HCEC 1CT (cell line): ENCODE results near the gene RBBP8.

ENCODE experiments used
- DNase-seq: peaks from one replicate; pipeline ENCODE4 v3.0.0-alpha.2; 2017

Gene RBBP8

GRCh38 chr18:23003289-23003688, 70.2 kb downstream of the RBBP8 start:
- DNase-seq, result no peak

- no peak for DNase-seq
These were observed 79.1 kb downstream of the RBBP8 start for GRCh38 chr18:23012249-23012648.

- DNase-seq, result no peak
These were observed 87.6 kb downstream of the RBBP8 start for GRCh38 chr18:23020555-23021294.

GRCh38 chr18:23021623-23022022, 88.5 kb downstream of the RBBP8 start:
- DNase-seq, result no peak

GRCh38 chr18:23032030-23032582, 99.0 kb downstream of the RBBP8 start:
- DNase-seq, result peak; percentile 95

- no peak for DNase-seq
These were observed 99.9 kb downstream of the RBBP8 start for GRCh38 chr18:23033056-23033455.

- DNase-seq, result no peak
These were observed 103.6 kb downstream of the RBBP8 start for GRCh38 chr18:23036660-23037201.

- DNase-seq, result no peak
These were observed 104.5 kb downstream of the RBBP8 start for GRCh38 chr18:23037646-23038045.

GRCh38 chr18:23038712-23039111, 105.6 kb downstream of the RBBP8 start:
- peak; percentile 14 for DNase-seq

GRCh38 chr18:23042133-23042532, 109.0 kb downstream of the RBBP8 start:
- no peak for DNase-seq

GRCh38 chr18:23043803-23044376, 110.8 kb downstream of the RBBP8 start:
- DNase-seq, result no peak

- DNase-seq, result no peak
These were observed 116.7 kb downstream of the RBBP8 start for GRCh38 chr18:23049698-23050373.

- peak; percentile 53 for DNase-seq
These were observed 120.8 kb downstream of the RBBP8 start for GRCh38 chr18:23053776-23054457.

GRCh38 chr18:23054553-23054952, 121.4 kb downstream of the RBBP8 start:
- no peak for DNase-seq

GRCh38 chr18:23056315-23056714, 123.2 kb downstream of the RBBP8 start:
- no peak for DNase-seq

- no peak for DNase-seq
These were observed 124.0 kb downstream of the RBBP8 start for GRCh38 chr18:23057096-23057495.

- DNase-seq, result no peak
These were observed 125.8 kb downstream of the RBBP8 start for GRCh38 chr18:23058746-23059415.

- peak; percentile 38 for DNase-seq
These were observed 126.7 kb downstream of the RBBP8 start for GRCh38 chr18:23059541-23060465.

- DNase-seq, result no peak
These were observed 128.9 kb downstream of the RBBP8 start for GRCh38 chr18:23062011-23062410.

- no peak for DNase-seq
These were observed 130.4 kb downstream of the RBBP8 start for GRCh38 chr18:23063502-23063901.

- DNase-seq, result no peak
These were observed 132.2 kb downstream of the RBBP8 start for GRCh38 chr18:23065234-23065806.
